K562 (cell line): ENCODE results near the gene PILRA.

ENCODE experiments used
- SIN3A ChIP-seq, 2 experiments: fragments of 150-350 bp in 1 of 2; IDR thresholded peaks; 2 replicates each; pipeline ENCODE4 v1.6.1; 2011 to 2016; ENCODE audit warnings: borderline replicate concordance in 2 of 2, low read depth in 2 of 2, low read length in 2 of 2, mild to moderate bottlenecking in 2 of 2, moderate library complexity in 2 of 2; ENCODE audit not compliant: control insufficient read depth in 1 of 2
- ZNF12 ChIP-seq: sonication (generic); formaldehyde crosslinking; IDR thresholded peaks from 2 replicates; pipeline ENCODE4 v1.4.0; 2020; ENCODE audit warnings: mild to moderate bottlenecking, missing genetic modification reagents

DNA sequence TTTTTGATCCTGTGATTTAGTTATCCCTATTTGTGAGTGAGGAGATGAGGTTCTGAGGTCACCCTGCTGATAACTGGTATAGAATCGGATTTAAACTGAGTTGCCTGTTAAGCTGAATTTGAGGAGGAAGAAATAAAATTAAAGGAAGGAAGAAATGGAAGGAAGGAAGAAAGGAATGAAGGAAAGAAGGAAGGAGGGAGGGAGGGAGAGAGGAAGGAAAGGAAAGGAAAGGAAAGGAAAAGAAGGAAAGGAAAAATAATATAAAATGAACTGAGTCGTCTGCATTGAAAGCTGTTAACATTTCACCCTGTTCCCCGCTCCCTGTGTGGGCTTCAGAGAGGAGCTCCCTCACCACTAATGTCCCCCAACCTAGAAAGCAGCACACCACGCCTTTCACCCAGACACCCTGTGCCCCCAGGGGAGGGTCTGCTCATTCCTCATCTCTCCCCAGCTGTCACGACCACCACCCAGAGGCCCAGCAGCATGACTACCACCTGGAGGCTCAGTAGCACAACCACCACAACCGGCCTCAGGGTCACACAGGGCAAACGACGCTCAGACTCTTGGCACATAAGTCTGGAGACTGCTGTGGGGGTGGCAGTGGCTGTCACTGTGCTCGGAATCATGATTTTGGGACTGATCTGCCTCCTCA lies 16.3 kb downstream of the PILRA start:
- TF ChIP-seq SIN3A (IDR thresholded peaks at IDR 0.05; ENCODE audit: borderline replicate concordance in 2 of 2, control insufficient read depth in 1 of 2, low read depth in 2 of 2, low read length in 2 of 2) (no peak), ZNF12 (CRISPR knock-in tag) (no peak)
